GM20000 (cell line): ENCODE measurements around the gene LRRC37A.
"Not testable (repeated sequence)": the region's sequence is repeated elsewhere in the genome, so short reads cannot be mapped to it uniquely, and the experiment has no call there.

ENCODE experiments used
- DNase-seq: peaks from one replicate; pipeline ENCODE4 v3.0.0; 2012; ENCODE audit warnings: low spot score
- TF ChIP-seq, protein P1 (sequence below): IDR thresholded peaks from 2 replicates; pipeline ENCODE4 v1.5.1; 2012; ENCODE audit warnings: mild to moderate bottlenecking, control low read depth; ENCODE audit errors: extremely low read depth, missing control alignments

Gene LRRC37A

DNA sequence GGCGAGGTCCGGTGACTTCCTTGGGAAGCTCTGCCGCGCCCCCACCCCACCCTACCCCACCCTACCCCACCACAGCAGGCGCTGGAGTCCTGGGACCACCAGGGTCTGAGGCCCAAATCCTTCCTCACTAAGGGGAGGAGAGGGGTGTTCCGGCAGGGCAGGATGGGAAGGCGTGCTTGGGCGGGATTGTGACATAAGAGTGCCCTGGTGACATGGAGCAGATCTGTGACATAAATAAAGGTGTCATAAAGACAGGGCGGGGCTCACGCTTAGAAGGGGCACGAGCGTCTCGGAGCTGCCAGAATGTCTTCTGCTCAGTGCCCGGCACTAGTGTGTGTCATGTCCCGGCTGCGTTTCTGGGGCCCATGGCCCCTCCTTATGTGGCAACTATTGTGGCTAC is at the start of gene LRRC37A:
TSS of gene LRRC37A (plus strand) at position 301 of the 400 bp plus-strand sequence. CDS start at position 304, 3 bp downstream.
- DNase-seq, result not testable (repeated sequence)

DNA sequence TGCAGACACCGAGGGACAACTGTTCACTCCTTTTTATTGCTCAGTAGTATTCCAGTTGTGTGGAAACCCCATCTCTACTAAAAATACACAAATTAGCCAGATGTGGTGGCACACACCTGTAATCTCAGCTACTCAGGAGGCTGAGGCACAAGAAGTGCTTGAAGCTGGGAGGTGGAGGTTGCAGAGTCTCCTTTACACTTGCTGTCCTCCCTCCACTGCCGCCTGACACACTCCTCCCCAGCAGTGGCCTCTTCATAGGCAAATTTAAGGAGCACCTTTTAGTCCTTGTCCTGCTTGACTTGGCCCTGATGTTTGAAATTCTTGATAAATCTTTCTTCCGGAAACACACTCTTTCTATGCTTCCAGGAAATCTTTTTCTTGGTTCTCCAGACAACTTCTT is 45.8 kb upstream of the LRRC37A start:
- not testable (repeated sequence) for DNase-seq

DNA sequence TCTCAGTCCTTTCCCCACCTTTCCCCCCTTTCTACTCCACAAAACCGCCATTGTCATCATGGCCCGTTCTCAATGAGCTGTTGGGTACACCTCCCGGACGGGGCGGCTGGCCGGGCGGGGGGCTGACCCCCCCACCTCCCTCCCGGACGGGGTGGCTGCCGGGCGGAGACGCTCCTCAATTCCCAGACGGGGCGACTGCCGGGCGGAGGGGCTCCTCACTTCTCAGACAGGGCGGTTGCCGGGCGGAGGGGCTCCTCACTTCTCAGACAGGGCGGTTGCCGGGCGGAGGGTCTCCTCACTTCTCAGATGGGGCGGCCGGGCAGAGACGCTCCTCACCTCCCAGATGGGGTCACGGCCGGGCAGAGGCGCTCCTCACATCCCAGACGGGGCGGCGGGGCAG is 42.1 kb upstream of the LRRC37A start:
- not testable (repeated sequence) for DNase-seq

DNA sequence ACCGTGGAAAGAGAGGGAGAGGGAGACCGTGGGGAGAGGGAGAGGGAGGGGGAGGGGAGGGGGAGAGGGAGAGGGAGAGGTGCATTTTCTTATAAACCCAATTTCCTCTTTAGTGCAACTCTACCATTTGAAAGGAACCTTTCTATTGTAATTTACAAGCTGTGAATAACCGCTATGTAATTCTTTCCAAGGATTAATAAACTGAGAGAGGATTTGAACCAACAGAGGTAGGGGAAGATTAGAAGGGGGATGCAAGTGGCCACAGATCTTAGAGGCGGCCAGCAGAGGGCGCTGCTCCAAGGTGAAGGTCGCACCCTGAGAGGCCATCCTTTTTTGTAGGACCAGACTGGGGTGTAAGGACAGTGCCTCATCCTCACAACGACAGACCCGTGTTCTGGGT is 41.2 kb upstream of the LRRC37A start:
- DNase-seq, result peak; percentile 86
- TF ChIP-seq, protein P1, sequence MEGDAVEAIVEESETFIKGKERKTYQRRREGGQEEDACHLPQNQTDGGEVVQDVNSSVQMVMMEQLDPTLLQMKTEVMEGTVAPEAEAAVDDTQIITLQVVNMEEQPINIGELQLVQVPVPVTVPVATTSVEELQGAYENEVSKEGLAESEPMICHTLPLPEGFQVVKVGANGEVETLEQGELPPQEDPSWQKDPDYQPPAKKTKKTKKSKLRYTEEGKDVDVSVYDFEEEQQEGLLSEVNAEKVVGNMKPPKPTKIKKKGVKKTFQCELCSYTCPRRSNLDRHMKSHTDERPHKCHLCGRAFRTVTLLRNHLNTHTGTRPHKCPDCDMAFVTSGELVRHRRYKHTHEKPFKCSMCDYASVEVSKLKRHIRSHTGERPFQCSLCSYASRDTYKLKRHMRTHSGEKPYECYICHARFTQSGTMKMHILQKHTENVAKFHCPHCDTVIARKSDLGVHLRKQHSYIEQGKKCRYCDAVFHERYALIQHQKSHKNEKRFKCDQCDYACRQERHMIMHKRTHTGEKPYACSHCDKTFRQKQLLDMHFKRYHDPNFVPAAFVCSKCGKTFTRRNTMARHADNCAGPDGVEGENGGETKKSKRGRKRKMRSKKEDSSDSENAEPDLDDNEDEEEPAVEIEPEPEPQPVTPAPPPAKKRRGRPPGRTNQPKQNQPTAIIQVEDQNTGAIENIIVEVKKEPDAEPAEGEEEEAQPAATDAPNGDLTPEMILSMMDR, result peak; percentile 70

DNA sequence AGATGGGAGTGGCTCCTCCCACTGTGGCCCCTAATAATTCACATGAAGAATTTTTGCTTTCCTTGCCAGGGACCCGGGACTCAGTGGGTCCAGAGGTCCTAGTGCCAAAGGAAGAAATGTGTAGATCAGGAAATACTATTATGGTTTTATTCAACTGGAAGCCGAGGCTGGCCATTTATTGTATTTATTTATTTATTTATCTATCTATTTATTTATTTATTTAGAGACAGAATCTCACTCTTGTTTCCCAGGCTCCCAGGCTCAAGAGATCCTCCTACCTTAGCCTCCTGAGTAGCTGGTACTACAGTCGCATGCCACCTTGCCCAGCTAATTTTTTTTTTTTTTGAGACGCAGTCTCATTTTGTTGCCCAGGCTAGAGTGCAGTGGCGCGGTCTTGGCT is 40.7 kb upstream of the LRRC37A start:
- not testable (repeated sequence) for DNase-seq

DNA sequence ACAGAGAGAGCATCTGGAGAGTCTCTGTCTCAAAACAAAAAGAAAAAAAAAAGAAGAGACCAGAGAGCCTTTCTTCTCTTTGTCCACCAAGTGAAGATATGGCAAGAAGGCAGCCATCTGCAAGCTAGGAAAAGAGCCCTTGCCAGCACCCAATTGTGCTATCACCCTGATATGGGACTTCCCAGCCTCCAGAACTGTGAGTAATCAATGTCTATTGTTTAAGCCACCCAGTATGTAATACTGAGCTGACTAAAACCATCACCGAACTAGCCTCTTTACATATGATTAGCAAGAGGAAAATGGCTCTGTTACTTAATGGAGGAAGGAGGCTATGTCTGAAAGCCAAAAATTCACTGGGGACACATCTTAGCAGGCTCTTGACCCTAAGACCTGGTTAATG is 38.6 kb upstream of the LRRC37A start:
- DNase-seq, result not testable (repeated sequence)

DNA sequence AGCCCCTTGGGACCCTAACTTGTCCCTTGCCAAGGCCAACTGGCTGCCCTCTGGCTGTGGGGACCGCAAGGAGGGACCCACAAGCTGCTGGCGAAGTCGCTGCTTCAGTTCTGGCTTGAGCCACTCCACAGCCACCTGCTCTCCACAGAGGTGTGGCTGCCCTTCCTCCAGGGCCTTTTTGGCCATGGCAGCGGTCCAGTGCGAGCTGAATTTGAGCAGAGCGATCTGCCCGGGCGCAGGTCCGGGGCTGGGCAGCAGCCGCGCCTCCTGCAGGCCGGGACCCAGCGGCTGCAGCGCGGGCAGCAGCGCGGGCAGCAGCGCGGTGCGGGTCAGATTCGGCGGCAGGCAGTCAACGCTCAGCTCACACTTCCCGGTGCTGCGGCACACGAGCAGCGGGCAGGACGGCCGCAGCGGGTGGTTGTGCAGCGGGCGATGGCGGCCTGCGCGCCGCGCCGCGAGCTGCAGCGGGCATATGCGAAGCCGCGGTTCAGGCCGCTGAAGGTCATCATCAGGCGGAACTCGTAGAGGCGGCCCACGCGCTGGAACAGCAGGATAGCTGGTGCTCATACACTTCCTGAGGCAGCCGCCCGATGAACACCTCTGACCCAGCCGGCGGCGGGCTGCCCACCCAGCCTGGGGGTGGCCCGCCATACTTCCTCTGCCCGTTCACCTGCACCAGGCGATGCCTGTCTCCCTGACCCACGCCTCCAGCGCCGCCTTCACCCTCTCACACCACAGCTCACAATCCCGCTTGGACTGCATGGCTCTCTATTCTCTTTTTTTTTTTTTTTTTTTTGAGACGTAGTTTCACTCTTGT is 34.9 kb upstream of the LRRC37A start:
- DNase-seq, result not testable (repeated sequence)

DNA sequence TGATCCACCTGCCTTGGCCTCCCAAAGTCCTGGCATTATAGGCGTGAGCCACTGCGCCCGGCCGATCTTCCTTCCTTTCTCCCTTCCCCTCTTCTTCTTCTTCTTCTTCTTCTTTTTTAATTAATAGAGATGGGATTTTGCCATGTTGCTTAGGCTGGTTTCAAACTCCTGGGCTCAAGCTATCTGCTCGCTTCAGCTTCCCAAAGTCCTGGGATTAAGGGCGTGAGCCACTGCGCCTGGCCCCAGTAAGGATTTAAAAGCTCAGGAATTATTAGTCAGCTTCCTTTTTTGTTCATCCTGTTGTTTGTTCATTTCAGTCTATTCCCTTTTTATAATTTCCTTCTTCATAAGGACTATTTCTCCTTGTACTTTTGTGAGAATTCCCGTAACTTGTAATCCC is 32.7 kb upstream of the LRRC37A start:
- TF ChIP-seq, protein P1, result no peak
- DNase-seq, result no peak

DNA sequence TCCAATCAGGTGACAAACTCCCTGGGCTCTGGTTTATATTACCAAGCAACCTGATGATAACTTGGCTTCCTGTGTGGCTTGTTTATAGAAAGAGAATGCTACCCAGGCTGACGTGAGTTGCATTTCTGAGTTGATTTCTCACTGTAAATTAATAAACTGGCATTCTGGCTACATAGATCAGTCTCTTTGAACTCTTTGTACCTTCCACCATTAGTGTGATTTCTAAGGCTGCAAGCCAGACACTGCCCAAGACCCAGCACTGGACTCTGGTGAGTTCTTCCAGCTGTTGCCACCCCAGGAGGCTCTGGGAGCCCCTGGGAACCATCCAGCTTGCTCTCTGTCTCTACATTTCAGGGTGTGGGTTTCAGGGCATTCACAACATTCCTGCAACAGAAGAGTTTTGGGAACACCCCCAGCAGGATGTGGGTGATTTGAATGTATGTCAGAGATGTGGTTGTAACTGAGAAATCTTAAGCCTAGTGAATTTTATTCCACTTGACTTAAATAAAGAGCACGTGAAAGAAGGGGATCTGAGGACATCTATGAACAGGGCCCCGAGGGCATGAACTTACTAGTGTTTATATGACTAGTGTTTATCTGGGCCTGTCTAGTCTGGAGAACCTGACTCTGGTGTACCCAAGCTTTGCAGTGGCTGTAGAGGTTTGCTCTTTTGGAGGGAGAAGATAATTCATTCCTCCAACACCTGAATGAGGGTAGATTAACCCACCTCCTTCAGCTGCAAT is 30.3 kb upstream of the LRRC37A start:
- TF ChIP-seq, protein P1, result no peak
- DNase-seq, result peak; percentile 45

DNA sequence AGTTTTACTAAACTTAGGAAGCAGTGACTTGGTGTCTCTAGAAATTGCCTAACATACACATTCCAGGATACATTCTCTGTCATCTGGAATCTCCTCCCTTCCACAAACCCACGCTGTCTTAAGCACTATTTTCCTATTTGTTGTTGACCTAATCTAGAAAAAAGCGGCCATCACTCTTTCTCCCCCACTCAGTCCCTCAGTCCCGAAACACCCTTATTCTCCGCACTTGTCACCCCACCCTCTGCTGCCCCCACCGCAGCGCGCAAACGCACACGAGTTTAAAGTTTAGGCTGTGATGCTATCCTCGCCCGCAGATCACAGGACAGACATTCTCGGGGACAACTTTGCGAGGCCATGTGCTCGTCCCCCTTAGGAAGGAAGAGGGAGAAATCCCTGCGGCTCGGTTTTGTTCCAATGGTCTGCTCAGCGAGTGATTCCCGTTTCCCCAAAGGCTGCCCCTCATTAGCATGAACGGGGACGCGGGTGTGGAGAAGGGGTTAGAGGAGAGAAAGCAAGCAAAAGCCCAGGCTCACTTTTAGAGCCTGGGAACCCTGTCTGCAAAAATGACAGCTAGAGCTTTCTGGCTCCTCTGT is 28.8 kb upstream of the LRRC37A start:
- DNase-seq, result peak; percentile 54

DNA sequence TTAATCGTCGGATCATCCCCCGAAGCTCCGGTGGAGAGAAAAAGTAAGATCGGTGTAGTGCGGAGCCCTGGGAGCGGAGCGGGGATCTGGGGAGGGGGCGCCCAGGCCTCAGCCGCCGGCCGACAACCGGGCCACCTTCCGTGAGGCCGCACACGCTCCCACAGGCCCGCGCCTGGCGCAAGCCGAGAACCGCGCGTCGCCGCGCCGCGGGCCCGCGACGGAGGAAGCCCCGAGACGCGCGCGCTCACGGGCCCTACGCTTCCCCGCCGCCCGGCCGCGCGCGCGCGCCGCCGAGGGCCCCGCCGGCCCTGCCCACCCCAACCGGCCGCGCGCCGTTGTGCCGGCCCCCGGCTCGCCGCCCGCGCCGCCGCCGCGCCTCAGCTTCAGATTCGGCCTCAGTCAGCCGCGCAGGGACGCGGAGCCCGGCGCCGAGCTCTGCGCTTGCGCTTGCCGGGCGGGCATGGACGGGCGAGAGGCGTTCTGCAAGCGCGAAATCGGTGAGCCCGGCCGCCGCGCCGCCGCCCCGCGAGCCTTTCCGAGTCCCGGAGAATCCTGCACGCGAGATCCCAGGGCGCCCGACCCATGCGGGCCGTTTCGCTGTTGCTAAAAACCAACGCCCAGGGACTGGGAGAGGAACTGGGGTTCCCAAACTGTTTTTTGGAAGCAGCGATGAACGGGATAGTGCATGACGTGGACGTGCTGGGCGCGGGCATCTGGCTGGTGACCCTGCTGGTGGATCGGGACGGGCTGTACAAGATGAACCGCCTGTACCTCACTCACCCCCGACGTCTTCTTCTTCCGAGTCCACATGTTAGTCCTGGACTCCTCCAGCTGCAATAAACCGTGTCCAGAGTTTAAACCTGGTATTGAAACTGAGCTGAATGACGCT is 28.0 kb upstream of the LRRC37A start:
- TF ChIP-seq, protein P1, result no peak
- peak; percentile 97 for DNase-seq
